ENCODE measurements around the gene GRIPAP1. TPM values are rescaled to one million over a fixed set of nuclear protein-coding genes. Genes with fewer than 3 reads are reported as not detected.

The GRIPAP1 gene
- total RNA-seq, 1 donor from 2014 or later: 31.1 TPM

DNA sequence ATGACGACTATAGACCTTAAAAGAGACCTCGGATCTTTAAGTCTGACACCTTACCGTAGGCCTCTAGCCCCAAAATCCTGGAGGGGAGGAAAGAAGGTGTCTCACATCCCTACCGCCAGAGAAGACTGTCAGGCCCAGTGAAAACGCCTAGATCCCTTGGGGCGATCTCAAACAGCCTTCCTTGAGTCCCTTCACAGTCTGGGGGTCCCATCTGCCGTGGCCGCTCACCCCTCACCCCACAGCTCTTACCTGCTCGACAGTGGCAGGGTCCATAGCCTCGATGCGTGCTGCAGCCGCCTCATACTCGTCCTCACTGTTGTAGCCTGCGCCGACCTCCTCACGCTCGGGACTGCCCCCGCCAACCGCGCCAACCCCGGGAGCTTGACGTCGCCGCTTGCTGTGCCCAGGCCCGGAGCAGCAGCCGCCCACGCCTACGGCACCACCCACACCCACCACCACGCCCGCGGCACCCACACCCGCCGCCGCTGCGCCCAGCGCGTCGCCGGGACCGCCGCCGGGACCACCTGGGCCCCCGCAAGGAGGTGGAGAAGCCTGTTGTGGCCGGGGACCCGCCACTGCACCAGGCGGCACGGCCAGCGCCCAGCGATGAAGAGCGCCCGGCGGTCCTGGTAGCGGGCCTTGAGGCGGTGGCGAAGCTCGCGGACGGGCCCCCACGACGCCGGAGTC lies 45.2 kb downstream of the GRIPAP1 start:
- H3K36me3 ChIP-seq (ENCODE audit: control insufficient read depth, insufficient read depth, low read length): no peaks in the 10 kb centered on the region
- H3K27me3 ChIP-seq (ENCODE audit: control insufficient read depth, insufficient read depth, low read length): no peaks in the 10 kb centered on the region
- H3K4me3 ChIP-seq (ENCODE audit: low read depth, low read length): peak overlapping the region; percentile 45
- TF ChIP-seq, protein P1, sequence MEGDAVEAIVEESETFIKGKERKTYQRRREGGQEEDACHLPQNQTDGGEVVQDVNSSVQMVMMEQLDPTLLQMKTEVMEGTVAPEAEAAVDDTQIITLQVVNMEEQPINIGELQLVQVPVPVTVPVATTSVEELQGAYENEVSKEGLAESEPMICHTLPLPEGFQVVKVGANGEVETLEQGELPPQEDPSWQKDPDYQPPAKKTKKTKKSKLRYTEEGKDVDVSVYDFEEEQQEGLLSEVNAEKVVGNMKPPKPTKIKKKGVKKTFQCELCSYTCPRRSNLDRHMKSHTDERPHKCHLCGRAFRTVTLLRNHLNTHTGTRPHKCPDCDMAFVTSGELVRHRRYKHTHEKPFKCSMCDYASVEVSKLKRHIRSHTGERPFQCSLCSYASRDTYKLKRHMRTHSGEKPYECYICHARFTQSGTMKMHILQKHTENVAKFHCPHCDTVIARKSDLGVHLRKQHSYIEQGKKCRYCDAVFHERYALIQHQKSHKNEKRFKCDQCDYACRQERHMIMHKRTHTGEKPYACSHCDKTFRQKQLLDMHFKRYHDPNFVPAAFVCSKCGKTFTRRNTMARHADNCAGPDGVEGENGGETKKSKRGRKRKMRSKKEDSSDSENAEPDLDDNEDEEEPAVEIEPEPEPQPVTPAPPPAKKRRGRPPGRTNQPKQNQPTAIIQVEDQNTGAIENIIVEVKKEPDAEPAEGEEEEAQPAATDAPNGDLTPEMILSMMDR (IDR thresholded peaks at IDR 0.05; ENCODE audit: insufficient read depth, low read length, poor library complexity, severe bottlenecking): no peak
- no peak for DNase-seq (ENCODE audit: low read depth)

DNA sequence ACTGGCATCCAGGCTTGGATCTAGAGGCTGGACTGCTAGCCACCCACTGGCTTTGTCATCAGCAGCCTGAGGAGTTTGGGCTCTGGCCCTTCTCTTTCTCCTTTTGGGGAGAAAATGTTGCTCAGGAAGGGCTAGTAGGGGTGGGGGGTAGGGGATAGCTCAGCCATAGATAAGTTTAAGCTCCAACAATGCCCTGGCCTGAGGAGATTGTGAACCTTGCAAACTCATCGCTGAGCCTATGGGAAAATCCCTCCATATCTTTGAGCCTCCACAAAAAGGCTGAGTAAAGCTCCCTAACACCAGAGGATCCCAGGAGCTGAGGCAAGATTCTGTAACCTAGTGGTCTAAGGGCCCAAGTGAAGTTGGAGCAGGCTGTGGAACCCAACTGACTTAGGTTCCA lies 53.5 kb downstream of the GRIPAP1 start:
- no peaks in the 10 kb centered on the region for H3K36me3 ChIP-seq (ENCODE audit: control insufficient read depth, insufficient read depth, low read length)

DNA sequence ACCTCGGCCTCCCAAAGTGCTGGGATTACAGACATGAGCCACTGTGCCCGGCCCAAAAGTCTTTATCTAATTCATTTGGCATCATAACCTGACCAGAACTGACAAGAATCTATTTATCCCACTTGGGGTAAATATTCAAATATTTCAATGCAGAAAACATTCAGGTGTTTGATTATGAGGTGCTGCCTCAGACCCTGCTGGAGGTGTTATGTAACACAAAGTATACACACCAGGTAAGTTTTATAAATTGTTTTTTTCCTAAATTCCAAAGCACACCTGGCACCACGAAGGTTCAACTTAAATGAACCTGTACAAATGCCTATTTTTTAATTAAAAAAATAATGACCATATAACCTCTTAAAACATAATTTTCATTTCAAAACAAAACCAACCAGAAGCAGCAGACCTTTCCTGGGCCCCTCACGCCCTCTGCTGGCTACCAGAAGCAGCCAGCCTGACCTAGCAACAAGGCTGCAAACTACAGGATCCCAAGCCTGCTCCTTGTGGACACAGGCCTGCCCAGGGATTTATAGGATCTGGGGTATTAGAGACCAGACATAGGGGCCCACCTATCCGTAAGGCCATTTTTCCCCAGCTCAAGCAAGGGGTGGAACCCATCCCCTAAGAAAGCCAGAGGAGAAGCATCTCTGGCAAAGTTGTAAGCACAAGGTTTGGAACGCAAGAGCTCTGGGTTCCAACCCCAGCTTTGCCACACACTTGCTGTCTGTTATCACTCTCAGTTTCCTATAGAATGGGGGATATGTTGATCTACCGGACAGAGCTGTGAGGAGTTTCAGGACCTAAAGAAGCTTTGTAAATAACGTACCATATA lies 56.3 kb downstream of the GRIPAP1 start:
- Histone ChIP-seq H3K36me3 (ENCODE audit: control insufficient read depth, insufficient read depth, low read length) (no peaks in the 10 kb centered on the region), H3K27me3 (ENCODE audit: control insufficient read depth, insufficient read depth, low read length) (no peaks in the 10 kb centered on the region), H3K4me3 (ENCODE audit: low read depth, low read length) (no peak overlapping the region)
- DNase-seq (ENCODE audit: low read depth): no peak
- TF ChIP-seq, protein P1 (IDR thresholded peaks at IDR 0.05; ENCODE audit: insufficient read depth, low read length, poor library complexity, severe bottlenecking): peak; percentile 80

More for the DNA sequence above, 53.5 kb downstream of the GRIPAP1 start:
- TF ChIP-seq, protein P1 (IDR thresholded peaks at IDR 0.05; ENCODE audit: insufficient read depth, low read length, poor library complexity, severe bottlenecking): no peak
- no peaks in the 10 kb centered on the region for H3K27me3 ChIP-seq (ENCODE audit: control insufficient read depth, insufficient read depth, low read length)
- no peak overlapping the region for H3K4me3 ChIP-seq (ENCODE audit: low read depth, low read length)
- no peak for DNase-seq (ENCODE audit: low read depth)

DNA sequence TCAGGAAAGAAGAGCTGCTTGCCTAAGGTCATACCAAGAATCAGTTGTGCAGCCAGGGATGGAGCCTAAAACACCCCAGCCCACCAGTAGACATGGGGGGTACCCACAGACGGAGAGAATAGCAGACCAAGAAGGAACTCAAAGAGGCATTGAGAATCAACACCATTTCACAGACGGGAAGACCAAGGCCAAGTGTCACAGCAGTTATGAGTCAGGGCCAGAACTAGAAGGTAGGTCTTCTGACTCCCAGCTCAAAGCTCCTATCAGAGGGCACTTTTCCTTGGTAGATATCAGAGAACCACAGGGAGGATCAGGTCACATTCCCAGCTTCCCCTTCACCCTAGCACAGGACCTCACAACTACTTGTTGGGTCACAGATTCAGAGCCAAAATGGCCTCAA lies 59.2 kb downstream of the GRIPAP1 start:
- Histone ChIP-seq H3K4me3 (ENCODE audit: low read depth, low read length) (no peak overlapping the region), H3K27me3 (ENCODE audit: control insufficient read depth, insufficient read depth, low read length) (no peaks in the 10 kb centered on the region), H3K36me3 (ENCODE audit: control insufficient read depth, insufficient read depth, low read length) (no peaks in the 10 kb centered on the region)
- DNase-seq (ENCODE audit: low read depth): no peak
- TF ChIP-seq, protein P1 (IDR thresholded peaks at IDR 0.05; ENCODE audit: insufficient read depth, low read length, poor library complexity, severe bottlenecking): no peak

DNA sequence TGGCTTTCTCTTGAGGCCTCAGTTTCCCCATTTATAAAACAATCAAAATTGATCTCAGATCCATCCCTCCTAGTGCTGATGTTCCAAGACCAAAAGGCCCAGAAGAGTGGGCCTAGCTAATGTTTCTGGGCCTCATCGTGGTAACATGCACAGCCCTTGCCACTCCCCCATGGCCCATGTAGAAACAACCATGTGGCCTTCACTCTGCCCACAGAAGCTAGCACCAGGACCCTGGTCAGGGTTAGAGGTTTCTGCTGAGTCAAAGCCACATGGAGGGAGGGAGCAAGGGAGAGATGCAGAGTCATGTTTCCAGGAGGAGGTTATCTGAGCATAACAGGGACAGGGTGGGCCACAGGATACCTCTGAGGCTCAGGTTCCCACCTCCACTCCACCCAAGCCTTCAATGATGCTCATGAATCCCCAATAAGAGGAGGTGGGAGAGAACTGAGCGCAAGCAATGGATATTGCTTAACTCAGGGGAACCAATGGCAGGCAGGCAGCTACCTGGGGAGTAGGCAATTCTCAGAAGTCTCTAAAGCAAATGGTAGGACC lies 61.6 kb downstream of the GRIPAP1 start:
- DNase-seq (ENCODE audit: low read depth): no peak
- TF ChIP-seq, protein P1 (IDR thresholded peaks at IDR 0.05; ENCODE audit: insufficient read depth, low read length, poor library complexity, severe bottlenecking): no peak
- Histone ChIP-seq H3K4me3 (ENCODE audit: low read depth, low read length) (no peak overlapping the region), H3K27me3 (ENCODE audit: control insufficient read depth, insufficient read depth, low read length) (no peaks in the 10 kb centered on the region), H3K36me3 (ENCODE audit: control insufficient read depth, insufficient read depth, low read length) (no peaks in the 10 kb centered on the region)

All from kidney epithelial cell (primary cell).